ENCODE results near the gene TBC1D7.

TBC1D7 gene

DNA sequence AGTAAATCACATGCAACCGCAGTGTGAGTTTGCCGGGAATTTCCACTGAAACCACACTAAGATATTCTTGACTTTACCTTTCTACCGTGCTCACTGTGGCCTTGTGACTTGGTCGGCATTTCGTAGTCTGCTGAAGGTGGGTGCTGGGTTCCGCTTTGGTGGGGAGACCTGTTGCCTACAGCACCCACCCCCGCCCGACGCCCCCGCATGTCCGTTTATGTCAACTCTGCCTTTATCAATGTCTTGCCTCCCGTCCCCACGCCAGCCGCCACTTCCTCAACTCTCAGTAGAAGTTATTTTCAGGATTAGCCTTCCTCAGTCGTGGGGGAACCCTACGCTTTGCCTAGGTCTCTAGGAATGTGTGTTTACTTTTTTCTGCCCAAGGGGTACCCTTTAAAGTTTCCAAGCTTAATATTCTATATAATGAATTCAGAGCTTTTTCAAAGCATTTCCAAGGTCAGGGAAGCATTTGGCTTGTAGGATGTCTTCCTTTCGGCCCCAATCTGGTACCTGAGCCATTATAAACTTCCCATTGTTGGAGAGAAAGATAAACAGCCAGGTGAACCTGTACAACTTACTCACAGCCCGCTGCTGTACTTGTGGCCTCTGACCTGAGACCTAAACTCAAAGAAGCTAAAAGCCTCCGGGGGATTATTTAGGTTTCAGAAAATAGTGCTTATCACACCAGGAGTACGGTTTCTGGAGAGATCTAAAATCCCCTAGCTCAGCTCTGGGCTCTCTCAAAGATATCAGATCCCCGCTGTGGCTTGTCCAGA, 54.2 kb downstream of the TBC1D7 start:
- FAIRE-seq, result peak; percentile 89
- DNase-seq (ENCODE audit: insufficient read length, low spot score), result no peak

DNA sequence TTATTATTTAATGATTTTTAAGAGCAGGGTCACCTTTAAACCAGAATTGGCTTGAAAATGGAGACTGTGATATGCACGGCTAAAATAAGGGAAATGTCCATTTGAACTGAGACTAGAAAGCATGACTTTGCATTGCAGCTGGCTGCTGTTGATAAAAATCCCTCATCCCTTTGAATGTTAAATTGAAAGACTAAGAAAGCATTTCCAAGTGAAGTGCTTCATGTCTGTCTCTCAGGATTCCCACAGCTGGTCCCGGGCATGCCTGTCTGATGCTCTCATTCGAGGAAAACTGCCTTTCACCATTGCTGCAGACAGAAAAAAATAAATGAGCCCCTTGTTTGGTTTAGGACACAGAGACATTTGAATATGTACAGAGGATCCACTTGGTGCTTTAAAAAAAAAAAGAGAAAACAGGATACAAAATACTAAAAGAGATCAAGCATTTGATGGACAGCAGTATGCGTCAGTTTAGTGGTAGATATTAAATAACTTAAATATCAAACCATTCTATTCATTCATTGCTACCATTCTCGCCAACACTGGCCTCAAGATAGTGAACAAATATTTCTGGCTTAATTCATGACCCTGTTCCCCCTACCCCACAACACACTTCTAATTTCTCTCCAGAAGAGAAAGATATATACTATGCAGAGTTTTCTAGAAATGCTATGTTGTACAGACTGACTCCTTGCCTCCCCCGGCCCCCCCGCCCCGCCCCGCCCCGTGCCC, 55.0 kb downstream of the TBC1D7 start:
- FAIRE-seq (peak; percentile 8), DNase-seq (ENCODE audit: insufficient read length, low spot score) (no peak)

DNA sequence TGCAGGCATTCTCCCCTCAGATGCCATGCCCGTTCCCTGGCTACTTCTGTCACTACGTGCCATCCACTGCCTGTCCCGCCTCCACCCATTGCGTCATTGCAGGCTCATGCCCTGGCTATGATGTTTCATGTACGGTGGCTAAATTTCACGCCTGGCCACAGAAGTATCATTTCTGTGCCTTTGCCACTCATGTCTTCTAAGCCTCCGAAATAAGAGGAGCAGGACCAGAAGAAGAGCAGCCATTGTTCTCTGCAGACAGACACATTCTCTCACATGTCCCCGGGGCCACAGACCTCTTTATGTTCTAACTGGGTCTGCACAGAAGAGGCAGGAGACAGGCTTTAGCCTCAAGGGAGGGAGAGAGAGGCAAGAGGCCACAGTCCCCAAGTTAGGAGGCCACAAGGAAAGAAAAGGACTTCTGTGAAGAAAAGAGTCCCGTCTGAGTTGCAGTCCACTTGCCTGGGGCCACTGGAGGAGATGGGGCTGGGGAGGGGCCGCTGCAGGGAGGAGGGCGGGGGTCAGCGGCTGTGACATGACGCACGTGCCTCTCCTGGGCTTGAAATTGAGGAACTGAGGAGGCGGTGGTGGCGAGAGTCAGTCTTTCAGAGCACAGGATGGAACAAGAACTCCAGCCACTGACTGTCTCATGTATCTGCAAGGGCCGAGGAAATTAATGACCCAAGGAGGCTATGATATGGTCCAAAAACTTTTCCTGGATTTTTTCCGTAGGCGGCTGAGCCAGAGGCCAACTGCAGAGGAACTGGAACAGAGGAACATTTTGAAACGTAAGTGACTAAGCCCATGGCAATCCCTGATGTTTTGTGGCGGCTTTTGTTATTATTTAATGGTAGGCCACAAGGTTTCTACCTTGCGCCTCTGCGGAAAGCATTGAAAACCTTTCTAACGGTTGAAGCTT, 55.9 kb downstream of the TBC1D7 start:
- DNase-seq (ENCODE audit: insufficient read length, low spot score) (no peak), FAIRE-seq (peak; percentile 91)

DNA sequence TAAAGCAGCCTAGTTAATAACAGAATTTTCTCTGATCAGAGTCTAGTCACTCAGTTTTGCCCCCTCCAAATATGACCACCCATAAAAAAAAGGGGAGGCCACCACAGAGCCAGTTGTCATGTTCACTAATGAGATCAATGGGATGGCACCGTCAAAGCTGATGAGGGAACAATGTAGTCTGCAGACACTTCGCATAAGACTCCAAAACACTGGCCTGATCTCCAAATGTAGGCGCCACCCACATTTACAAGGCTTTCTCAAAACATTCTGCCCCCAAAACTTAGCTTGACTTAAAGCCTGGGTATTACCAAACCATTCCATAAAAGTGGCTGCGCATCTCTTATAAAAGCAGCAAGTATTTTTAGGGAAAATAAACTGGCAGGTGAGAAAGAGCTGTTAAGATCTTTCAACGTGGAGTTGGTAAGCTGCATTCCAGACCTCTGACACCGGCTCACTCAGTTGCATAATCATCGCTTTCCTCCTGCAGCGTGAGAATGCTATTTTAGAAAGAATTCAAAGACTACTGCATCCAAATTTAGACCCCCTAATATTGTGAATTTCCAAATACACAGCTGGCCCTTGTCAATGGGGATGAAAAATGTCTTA, 59.3 kb downstream of the TBC1D7 start:
- DNase-seq (ENCODE audit: insufficient read length, low spot score) (no peak), FAIRE-seq (no peak)

DNA sequence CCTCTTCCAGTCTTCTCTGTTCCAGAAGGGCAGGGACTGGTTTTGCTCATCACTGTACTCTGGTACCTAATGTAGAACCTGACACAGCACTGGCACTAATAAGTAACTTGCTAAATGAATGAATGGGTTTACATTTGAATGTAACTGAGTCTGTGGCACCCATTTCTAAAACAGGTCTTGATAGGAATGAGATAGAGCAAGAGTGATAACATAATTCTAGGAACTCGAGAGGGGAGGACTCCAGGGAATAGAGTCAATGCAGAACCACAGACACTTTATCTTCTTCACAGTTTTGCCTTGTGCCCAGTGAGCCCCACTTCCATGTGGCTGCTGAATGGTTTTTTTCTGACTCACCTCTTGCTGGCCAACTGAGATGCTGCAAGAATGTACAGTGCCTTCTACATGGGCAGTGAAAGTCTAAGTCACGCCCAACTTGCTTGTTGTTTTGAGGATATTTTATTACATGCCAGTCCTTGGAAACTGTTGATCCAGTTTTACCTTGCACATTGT, 61.1 kb downstream of the TBC1D7 start:
- no peak for FAIRE-seq
- no peak for DNase-seq (ENCODE audit: insufficient read length, low spot score)

DNA sequence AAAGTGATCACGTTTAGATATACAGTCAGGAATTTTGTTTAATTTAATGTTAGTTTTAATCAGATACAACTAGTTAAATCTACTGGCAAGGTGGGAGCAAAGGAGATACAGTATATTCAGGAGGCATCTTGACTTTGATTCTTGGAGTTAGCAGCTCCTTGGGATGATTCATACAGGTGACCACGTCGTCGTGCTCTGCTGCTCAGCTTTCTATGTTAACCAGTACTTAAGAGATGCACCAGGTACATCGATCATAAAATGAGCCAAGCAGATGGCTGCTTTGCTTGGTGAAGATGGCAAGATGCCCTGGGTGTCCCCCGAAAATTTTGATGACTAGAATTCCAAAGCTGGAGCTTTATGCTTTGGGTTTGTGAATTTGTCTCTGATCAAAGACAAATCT, 64.7 kb downstream of the TBC1D7 start:
- peak; percentile 69 for FAIRE-seq
- no peak for DNase-seq (ENCODE audit: insufficient read length, low spot score)

DNA sequence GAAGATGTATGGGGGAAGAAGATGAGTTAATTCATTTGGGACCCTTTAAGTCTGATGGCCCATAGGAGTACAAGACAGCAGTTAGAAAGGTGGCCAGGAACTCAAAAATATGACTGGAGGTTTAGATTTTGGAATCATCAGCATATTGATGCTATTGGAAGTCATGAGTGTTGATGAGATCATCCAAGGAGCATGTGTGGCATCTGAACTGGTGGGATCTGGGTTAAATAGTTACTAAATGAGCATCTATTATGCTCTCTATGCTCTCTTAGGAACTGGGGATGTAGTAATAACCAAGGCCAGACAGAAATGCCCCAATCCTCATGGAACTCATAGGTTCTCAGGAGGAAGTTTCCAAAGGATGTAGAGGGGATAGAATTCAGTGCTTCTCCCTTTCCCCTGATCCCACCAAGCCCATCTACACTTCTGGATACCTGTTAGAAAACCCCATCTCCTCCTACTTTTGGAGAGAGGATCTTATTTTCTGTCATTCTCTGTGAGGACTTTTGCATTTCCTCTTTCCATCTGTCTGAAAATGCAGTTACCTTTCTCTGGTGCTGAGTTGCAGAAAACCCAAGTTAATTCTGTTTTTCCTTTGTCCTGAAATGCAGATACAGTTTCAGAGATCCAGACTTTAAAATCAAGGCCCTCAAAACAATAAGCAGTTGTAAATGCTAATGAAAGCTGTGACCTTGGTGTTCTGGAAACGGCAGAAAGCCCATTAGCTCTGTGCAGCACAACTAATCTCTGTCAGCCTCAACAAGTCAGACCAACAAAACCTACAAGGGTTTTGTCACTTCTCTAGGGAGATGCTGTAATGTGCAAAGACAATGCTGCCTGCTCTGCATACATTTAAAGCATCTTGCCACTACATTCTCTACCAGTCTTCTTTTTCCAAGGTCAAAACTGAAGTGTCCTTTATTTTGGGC, 65.8 kb downstream of the TBC1D7 start:
- FAIRE-seq, result peak; percentile 74
- no peak for DNase-seq (ENCODE audit: insufficient read length, low spot score)

DNA sequence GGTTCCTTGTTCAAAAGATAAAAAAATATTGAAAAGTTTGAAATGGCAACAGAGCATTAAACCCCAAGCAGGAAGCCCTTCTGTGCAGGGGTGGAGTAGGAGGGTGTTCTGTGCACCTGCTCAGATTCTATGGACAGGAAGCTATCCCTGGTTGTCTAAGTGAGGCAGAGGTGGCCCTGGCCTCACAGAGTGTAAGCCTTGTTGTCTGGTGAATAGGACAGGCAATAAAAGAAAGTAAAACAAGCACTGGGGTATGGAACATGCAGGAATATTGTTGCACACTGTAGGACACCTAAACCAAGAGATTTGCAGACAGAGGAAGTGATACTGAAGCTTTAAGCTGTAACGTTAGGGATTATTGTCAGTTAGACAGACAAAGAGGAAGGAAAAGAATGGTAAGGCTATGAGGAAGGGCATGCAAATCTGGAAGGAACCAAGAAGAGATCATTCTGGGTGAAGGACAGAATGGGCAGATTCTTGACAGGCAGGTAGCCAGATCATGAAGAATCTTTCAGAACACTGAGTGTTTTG, 66.8 kb downstream of the TBC1D7 start:
- peak; percentile 98 for FAIRE-seq

DNA sequence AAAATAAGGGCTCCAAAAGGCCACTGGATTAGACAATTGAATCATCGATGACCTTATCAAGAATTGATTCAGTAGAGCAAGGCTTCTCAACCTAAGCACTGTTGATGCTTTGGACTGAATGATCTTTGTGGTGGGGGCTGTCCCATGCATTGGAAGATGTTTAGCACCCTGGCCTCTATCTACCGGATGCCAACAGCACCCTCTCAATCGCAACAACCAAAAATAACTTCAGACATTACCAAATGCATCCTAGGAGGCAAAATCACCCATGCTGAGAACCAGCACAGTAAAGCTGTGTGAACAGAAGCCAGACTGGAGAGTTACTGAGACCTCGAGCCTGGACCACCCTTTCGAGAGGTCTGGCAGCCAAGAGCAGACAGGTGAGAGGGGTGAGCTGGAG, 67.5 kb downstream of the TBC1D7 start:
- DNase-seq (ENCODE audit: insufficient read length, low spot score) (no peak), FAIRE-seq (no peak)

More for the DNA sequence above, 66.8 kb downstream of the TBC1D7 start:
- no peak for DNase-seq (ENCODE audit: insufficient read length, low spot score)

DNA sequence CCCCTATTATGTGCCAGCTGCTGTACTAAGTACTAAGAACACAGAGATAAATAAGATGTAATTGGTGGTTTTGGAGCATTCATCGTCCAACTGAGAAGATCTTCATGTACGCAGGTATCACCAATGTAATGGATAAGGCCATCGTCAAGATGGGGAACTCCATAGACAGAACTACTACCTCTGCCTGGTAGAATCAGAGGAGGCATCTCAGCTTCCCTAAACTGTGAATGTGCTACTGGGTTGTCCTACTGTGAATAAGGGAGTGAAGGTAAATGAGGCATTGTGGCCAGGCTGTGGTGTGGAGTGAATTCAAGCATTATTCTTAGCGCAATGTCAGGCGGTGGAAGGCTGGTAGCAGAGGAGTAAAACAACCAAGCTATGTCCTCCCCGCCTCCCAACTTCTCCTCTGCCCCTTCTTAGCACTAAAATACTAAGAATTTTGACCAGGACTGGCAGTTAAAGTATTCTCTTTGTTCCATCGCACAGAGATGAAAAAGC, 68.2 kb downstream of the TBC1D7 start:
- DNase-seq (ENCODE audit: insufficient read length, low spot score), result no peak
- FAIRE-seq, result peak; percentile 77

DNA sequence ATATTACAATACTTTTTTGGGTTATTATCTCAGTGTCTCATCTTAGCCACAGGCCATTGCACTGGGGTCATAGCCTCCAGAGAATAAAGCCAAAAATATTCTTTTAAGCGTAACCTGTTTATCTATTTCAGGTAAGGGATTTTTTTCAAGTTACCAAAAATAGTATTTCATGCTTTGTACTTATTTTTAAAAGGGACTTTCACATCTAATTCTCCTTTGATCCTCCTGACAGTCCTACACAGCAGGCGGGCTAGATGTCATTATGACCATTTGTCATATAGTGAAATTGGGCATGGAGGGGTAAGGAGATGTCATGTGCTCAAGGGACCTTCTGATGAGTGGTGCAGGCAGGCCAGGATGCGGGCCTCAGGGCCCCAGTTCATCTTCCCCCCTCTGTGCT, 68.9 kb downstream of the TBC1D7 start:
- DNase-seq (ENCODE audit: insufficient read length, low spot score), result no peak
- no peak for FAIRE-seq

DNA sequence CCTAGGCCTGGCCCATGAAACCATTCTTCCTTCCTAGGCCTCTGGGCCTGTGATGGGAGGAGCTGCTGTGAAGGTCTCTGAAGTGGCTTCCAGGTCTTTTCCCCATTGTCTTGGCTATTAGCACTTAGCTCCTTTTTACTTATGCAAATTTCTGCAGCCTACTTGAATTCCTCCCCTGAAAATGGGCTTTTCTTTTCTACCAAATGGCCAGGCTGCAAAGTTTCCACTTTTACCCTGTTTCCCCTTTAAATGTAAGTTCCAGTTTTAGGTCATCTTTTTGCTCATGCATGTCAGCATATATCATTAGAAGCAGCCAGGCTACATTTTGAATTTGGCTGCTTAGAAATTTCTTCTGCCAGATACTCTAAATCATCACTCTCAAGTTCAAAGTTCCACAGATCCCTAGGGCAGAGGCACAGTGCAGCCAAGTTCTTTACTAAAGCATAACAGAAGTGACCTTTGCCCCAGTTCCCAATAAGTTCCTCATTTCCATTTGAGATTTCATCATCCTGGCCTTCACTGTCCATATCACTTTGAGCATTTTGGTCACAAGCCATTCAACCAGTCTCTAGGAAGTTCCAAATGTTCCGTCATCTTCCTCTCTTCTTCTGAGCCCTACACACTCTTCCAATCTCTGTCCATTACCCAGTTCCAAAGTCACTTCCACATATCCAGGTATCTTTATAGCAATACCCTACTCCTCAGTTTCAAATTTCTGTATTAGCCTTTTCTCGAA, 71.9 kb downstream of the TBC1D7 start:
- DNase-seq (ENCODE audit: insufficient read length, low spot score) (no peak), FAIRE-seq (no peak)
